ENCODE results near the gene KASH5.

- TF ChIP-seq, protein P1, sequence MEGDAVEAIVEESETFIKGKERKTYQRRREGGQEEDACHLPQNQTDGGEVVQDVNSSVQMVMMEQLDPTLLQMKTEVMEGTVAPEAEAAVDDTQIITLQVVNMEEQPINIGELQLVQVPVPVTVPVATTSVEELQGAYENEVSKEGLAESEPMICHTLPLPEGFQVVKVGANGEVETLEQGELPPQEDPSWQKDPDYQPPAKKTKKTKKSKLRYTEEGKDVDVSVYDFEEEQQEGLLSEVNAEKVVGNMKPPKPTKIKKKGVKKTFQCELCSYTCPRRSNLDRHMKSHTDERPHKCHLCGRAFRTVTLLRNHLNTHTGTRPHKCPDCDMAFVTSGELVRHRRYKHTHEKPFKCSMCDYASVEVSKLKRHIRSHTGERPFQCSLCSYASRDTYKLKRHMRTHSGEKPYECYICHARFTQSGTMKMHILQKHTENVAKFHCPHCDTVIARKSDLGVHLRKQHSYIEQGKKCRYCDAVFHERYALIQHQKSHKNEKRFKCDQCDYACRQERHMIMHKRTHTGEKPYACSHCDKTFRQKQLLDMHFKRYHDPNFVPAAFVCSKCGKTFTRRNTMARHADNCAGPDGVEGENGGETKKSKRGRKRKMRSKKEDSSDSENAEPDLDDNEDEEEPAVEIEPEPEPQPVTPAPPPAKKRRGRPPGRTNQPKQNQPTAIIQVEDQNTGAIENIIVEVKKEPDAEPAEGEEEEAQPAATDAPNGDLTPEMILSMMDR (IDR thresholded peaks at IDR 0.05; ENCODE audit: low read depth, low read length, poor library complexity, severe bottlenecking): no peak
- TF ChIP-seq EZH2phosphoT487 (IDR thresholded peaks at IDR 0.05; ENCODE audit: borderline replicate concordance, low read length): no peak
Observed at GRCh38 chr19:49347191-49347590, 40.9 kb upstream of the KASH5 start.

All from DOHH2 (cell line).